IPS-11a (cell line): ENCODE measurements around the gene SCLY.
"Not testable (repeated sequence)": the region's sequence is repeated elsewhere in the genome, so short reads cannot be mapped to it uniquely, and the experiment has no call there.

Experiments used
- H3K4me3 ChIP-seq: one replicate; pipeline ENCODE4 v1.5.1; 2013; ENCODE audit warnings: low read depth, low read length, control low read depth

Gene SCLY

GRCh38 chr2:238039985-238040384 is 20.8 kb upstream of the SCLY start:
- H3K4me3 ChIP-seq, result no peak overlapping the region

DNA sequence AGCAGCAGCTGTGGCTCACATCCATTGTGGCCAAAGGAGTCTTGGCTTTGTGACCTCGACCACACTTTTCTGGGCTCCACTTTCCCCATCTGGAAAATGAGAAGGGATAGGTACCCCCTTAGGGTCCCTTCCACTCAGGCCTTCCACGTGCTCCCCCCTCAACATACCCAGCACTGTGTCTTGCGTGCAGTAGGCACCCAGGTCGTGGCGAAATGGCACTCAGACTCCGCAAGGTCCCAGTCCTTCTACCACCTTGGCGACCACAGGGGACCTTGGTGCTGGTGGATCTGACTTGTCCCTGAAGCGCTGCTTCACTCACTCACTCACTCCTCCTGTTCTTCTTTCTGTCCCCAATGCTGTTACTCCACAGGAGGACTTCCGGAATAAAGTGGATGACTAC is 19.9 kb upstream of the SCLY start:
- H3K4me3 ChIP-seq, result no peak overlapping the region

- H3K4me3 ChIP-seq, result no peak overlapping the region
These were observed 18.7 kb upstream of the SCLY start for GRCh38 chr2:238042090-238042489.

GRCh38 chr2:238042849-238043584 is 17.8 kb upstream of the SCLY start:
- no peak overlapping the region for H3K4me3 ChIP-seq

- no peak overlapping the region for H3K4me3 ChIP-seq
These were observed 16.9 kb upstream of the SCLY start for GRCh38 chr2:238043851-238044250.

DNA sequence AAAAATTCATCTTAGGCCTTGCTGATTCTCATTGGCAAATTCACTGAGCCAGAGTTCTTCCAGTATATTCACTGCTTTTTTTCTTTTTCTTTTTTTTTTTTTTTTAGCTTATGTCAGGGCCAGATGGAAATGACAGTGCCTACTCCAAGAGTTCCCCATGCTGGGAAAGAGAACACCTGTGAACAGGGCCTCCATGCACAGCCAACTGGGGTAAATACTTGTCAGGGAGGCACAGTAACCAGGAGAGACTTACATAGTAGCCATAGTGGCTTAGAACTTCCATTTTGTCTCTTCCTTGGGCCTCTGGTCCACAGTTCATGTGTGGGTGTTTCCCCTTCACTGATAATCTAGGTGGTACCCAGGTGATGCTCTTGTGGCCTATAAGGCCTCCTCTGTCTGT is 15.2 kb upstream of the SCLY start:
- H3K4me3 ChIP-seq, result no peak overlapping the region

DNA sequence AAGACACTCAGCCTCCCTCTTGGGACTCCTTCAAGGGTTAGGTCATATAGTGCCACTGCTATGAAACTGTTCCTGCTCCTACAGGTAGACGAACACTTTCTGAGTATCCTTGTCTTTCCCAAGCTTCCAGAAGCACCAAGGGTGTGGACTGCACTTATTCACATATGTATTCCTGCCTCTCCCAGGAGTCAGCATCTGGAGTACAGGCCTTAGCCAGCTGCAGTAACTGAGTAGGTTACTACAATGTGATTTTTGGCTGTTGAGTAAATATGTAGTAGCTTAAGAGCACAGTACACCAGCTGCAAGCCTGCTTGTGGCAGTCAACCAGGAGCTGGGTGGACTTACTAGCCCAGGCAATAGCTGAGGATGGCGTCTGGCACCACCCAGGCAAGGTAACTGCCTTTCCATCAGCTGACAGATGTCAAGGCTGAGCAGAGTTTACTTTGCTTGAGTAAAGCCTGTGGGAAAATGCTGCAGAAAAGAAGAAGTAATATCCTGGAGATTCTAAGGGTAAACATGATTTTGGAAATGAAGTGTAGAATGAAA is 14.0 kb upstream of the SCLY start:
- no peak overlapping the region for H3K4me3 ChIP-seq

GRCh38 chr2:238053191-238053776 is 7.5 kb upstream of the SCLY start:
- H3K4me3 ChIP-seq, result no peak overlapping the region

DNA sequence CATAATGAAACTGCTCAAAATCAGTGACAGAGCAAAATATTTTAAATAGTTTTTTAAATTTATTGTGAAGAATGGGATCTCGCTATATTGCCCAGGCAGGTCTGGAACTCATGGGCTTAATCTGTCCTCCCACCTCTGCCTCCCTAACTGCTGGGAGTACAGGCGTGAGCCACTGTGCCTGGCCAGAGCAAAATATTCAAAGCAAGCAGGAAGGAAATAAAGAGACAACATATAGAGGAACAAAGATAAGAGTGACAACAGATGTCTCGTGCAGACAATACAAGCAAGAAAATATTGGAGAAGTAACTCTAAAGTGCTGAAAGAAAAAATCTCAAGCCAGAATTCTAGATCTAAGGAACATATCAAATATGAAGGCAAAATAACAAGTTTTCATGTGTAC is 5.0 kb upstream of the SCLY start:
- no peak overlapping the region for H3K4me3 ChIP-seq

DNA sequence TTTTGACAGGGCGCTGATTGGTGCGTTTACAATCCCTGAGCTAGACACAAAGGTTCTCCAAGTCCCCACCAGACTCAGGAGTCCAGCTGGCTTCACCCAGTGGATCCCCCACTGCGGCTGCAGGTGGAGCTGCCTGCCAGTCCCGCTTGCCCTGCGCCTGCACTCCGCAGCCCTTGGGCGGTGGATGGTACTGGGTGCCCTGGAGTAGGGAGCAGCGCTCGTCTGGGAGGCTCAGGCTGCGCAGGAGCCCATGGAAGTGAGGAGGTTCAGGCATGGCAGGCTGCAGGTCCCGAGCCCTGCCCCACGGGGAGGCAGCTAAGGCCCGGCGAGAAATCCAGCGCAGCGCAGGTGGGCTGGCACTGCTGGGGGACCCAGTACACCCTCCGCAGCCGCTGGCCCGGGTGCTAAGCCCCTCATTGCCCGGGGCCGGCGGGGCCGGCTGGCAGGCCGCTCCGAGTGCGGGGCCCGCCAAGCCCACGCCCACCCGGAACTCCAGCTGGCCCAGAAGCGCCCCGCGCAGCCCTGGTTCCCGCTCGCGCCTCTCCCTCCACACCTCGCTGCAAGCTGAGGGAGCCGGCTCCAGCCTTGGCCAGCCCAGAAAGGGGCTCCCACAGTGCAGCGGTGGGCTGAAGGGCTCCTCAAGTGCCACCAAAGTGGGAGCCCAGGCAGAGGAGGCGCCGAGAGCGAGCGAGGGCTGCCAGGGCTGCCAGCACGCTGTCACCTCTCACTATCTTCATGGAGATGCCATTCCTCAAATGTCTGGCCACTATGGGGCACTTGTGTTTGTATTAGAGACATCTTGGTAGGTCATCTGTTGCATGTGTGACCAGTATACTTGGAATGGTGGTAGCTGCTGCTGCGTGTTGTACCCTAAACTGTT is 2.9 kb upstream of the SCLY start:
- not testable (repeated sequence) for H3K4me3 ChIP-seq

DNA sequence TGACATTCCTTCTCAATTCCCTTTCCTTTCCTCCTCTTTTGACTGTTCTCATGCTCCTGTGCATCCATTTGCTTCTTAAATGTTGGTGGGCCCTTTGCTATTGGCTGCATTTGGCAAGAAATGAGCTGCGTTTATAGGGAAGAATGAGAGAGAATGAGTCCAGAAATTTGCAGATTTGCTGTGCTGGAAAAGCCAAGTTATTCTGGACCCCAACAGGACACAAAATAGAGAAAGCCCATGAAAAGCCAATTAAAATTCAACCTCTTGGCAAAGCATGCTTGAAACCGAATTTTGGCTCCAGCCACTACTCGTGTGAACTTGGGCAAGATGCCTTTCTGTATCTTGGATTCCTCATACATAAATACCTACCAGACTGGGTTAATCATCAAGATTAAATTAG is 1.3 kb upstream of the SCLY start:
- H3K4me3 ChIP-seq, result no peak overlapping the region

- H3K4me3 ChIP-seq, result peak overlapping the region; percentile 79
These were observed 682 bp upstream of the SCLY start for GRCh38 chr2:238060096-238060541.

DNA sequence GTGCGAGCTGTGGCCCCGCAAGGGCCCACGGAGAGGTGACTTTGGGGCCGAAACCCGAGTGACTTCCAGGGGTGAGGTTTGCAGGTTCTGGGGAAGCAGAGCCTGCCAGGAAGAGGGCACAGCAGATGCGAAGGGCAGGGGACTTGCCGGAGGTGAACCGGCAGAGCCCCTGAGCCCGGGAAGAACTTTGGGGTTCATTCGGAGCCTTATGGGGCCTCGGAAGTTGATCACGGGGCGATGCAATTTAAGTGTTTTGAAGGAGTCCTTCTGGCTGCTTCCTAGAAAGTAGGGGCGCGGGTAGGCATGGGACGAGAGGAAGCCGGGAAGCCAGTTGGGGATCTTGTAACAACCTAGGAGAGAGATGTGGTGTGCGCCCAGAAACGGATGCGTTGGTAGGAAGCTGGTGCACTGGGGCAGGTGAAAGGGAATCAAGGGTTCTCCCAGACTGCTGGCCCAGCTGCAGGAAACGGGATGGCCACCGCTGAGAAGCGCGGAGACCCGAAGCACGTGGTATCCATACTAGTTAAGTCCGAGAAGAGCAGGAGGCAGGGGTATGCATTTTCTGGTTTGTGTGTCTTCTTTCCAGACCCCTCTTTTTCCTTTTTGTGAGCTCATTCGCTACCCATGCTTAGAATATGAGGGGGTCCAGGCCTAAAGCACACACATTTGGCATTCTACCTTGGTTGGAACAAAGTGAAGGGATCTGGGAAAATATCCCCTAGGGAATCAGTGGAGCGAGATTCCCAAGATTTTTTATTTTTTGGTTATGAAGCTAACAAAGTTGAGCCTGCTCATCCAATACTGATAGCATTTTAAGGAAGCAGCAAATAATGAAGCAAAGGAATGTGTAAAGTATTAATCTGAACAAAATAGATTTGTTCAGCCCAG is 758 bp downstream of the SCLY start:
- H3K4me3 ChIP-seq, result peak overlapping the region; percentile 84

GRCh38 chr2:238063414-238064189 is 2.8 kb downstream of the SCLY start:
- H3K4me3 ChIP-seq, result no peak overlapping the region

GRCh38 chr2:238064376-238064775 is 3.6 kb downstream of the SCLY start:
- H3K4me3 ChIP-seq, result no peak overlapping the region

- H3K4me3 ChIP-seq, result no peak overlapping the region
These were observed 4.5 kb downstream of the SCLY start for GRCh38 chr2:238065071-238065846.

DNA sequence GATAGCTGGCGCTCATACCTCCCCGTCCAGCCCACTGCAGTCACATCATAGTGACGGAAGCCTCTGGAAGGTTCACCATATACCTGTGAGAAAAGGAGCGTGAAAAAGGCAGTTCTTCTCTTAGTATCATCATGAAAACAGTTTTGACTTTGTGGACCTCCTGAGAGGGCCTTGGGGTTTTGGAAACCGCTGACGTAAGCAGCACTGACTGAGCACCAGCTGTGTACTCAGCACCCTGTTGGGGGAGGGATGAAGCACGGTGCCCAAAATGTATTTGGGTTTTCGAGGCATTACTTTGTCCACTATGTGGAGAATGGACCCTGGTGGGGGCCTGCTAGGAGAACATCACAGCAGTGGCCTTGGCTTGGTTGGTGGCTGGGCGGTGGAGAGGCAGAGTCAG is 5.4 kb downstream of the SCLY start:
- H3K4me3 ChIP-seq, result no peak overlapping the region

DNA sequence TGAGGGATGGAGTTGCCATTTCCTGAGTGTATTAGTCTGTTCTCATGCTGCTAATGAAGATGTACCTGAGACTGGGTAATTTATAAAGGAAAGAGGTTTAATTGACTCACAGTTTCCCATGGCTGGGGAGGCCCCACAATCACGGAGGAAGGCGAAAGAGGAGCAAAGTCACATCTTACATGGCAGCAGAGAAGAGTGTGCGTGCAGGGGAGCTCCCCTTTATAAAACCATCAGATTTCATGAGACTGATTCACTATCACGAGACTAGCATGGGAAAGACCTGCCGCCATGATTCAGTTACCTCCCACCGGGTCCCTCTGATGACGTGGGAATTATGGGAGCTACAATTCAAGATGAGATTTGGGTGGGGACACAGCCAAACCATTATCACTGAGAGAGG is 5.9 kb downstream of the SCLY start:
- not testable (repeated sequence) for H3K4me3 ChIP-seq

DNA sequence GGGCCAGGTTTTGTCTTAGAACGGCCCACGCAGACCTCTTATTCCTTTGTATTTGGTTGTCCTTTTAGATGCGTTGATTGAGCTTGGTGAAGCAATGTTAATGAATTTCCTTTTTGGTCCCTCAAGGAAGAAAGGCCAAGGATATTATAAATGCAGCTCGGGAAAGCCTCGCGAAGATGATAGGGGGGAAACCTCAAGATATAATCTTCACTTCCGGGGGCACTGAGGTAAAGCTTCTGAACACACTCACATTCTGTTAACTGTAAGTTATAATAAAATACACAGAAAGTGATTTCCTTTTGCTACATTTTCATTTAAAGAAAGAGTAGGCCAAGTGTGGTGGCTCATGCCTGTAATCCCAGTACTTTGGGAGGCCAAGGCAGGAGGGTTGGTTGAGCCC is 7.1 kb downstream of the SCLY start:
- no peak overlapping the region for H3K4me3 ChIP-seq
